Stimulated activated CD4-positive, alpha-beta T cell treated with anti-CD3 and anti-CD28 coated beads, Interleukin-15, amount 100 ng/mL, for 24 hours (primary cell): Measurements from ENCODE around the gene CCDC149.

ENCODE experiments used
- DNase-seq: peaks from one replicate; pipeline ENCODE4 v3.0.0-alpha.2; 2020

CCDC149 gene

GRCh38 chr4:24877868-24878635, 34.8 kb downstream of the CCDC149 start:
- DNase-seq = no peak

- DNase-seq = no peak
Observed at GRCh38 chr4:24876431-24876830, 36.4 kb downstream of the CCDC149 start.

- no peak for DNase-seq
Observed at GRCh38 chr4:24872720-24873119, 40.1 kb downstream of the CCDC149 start.

- no peak for DNase-seq
Observed at GRCh38 chr4:24871210-24871609, 41.6 kb downstream of the CCDC149 start.

GRCh38 chr4:24867766-24868296, 45.0 kb downstream of the CCDC149 start:
- no peak for DNase-seq

GRCh38 chr4:24867251-24867650, 45.6 kb downstream of the CCDC149 start:
- DNase-seq = no peak

- DNase-seq = no peak
Observed at GRCh38 chr4:24865401-24865800, 47.4 kb downstream of the CCDC149 start.

- DNase-seq = no peak
Observed at GRCh38 chr4:24863799-24864198, 49.0 kb downstream of the CCDC149 start.

GRCh38 chr4:24862073-24862751, 50.6 kb downstream of the CCDC149 start:
- no peak for DNase-seq

GRCh38 chr4:24858550-24858949, 54.3 kb downstream of the CCDC149 start:
- DNase-seq = no peak

- no peak for DNase-seq
Observed at GRCh38 chr4:24858026-24858425, 54.8 kb downstream of the CCDC149 start.

GRCh38 chr4:24856586-24856985, 56.3 kb downstream of the CCDC149 start:
- DNase-seq = no peak

- DNase-seq = no peak
Observed at GRCh38 chr4:24855741-24856140, 57.1 kb downstream of the CCDC149 start.

- DNase-seq = no peak
Observed at GRCh38 chr4:24853142-24853541, 59.7 kb downstream of the CCDC149 start.

- DNase-seq = no peak
Observed at GRCh38 chr4:24850674-24851073, 62.2 kb downstream of the CCDC149 start.

GRCh38 chr4:24849756-24850155, 63.1 kb downstream of the CCDC149 start:
- no peak for DNase-seq

GRCh38 chr4:24849351-24849750, 63.5 kb downstream of the CCDC149 start:
- no peak for DNase-seq

- DNase-seq = no peak
Observed at GRCh38 chr4:24846716-24847115, 66.1 kb downstream of the CCDC149 start.

GRCh38 chr4:24845902-24846301, 66.9 kb downstream of the CCDC149 start:
- no peak for DNase-seq

- DNase-seq = no peak
Observed at GRCh38 chr4:24845132-24845531, 67.7 kb downstream of the CCDC149 start.

GRCh38 chr4:24843096-24843495, 69.7 kb downstream of the CCDC149 start:
- no peak for DNase-seq

GRCh38 chr4:24842356-24842755, 70.5 kb downstream of the CCDC149 start:
- DNase-seq = no peak

GRCh38 chr4:24840826-24841543, 71.9 kb downstream of the CCDC149 start:
- no peak for DNase-seq

- DNase-seq = no peak
Observed at GRCh38 chr4:24840362-24840761, 72.5 kb downstream of the CCDC149 start.
